Measurements from ENCODE around the gene TBX21. TPM values are rescaled to one million over a fixed set of nuclear protein-coding genes. Genes with fewer than 3 reads are reported as not detected.

TBX21 gene
- total and polyA plus RNA-seq, 9 of the 15 experiments (the other 6 are each of a cell fraction or from before 2014, with no cell fraction given), result 0.07 TPM; not detected in 8

DNA sequence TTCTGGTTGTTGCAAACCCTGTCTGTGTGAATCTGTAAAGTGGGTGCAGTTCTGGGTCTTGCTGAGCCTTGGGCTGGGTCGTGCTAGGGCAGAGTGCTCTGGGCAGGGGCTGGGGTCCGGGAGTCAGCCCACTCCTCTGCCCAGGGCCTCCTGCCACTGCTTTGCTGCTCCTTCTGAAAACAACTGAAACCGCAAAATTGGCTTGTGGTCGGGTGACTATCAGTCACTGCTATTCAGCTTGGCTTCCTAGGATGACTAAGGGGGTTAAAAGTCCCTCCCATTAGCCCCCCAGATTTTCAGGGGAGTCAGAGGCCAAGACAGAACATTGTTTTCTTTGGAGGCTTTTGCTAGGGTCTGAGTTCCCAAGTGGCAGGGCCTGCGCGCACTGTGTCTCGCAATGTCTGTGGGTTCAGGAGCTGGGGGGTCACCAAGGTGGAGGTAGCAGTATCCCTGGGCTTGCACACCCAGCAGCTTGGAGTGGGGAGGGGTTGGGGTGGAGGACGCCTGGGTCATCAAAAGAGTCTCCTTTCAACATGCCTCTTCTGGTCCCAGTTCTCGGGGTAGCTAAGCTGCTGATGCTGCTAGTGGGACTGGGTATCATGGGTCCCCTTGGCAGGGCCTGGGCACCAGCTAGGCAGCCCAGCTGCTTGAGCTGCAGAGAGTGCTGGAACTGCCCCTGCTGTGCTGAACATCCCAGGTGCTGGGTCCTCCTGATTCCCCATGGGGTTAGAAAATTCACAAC lies 13.5 kb upstream of the TBX21 start (continued):
- TF ChIP-seq CREB1 (IDR thresholded peaks at IDR 0.05) (no peak), CREB1 (CRISPR knock-in tag; IDR thresholded peaks at IDR 0.05) (no peak), ZBTB7A (IDR thresholded peaks at IDR 0.05; ENCODE audit: borderline replicate concordance, control insufficient read depth, low read depth, low read length) (peak; percentile 89), KDM1A (IDR thresholded peaks at IDR 0.05) (peak; percentile 73 to 78)

DNA sequence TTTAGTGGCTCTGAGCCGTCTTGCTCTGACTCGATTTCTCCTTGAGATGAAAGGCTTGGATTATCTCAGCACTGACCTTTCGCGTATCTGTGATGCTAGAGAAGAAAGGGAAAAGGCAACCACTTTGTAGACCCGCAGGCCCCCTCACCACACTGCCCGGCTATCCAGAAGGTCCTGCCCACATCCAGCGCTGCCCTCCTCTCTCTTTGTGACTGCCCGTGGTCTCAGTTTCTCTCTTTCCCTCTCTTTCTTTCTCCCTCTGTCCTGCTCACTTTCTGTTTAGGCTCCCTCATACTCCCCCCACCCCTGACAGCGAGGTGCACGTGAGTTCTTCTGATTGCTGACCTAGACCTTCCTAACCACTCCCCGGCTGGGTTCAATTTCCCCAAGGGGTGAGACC lies 12.8 kb upstream of the TBX21 start:
- ChIA-PET CTCF (ENCODE audit: low intra/inter-chr PET ratio) (no interaction called here), POLR2A (no interaction called here)
- BruUV-seq (replicated peaks), result no TSS peak
- no peak for DNase-seq (ENCODE audit: extremely low read depth in 1 of 4, low spot score in 3 of 4)
- no peak overlapping the region for H3K4me2 ChIP-seq (ENCODE audit: insufficient read depth, low read length)
- ATAC-seq, result no peak
- no peak overlapping the region for H3K9ac ChIP-seq (ENCODE audit: insufficient read depth in 1 of 2, low read depth in 2 of 2, low read length in 2 of 2)
- WGBS (ENCODE audit: insufficient coverage, low coverage, missing lambda C conversion rate), result 6% methylated on average over 11 of the region's 11 CpGs
- TF ChIP-seq, protein P1, sequence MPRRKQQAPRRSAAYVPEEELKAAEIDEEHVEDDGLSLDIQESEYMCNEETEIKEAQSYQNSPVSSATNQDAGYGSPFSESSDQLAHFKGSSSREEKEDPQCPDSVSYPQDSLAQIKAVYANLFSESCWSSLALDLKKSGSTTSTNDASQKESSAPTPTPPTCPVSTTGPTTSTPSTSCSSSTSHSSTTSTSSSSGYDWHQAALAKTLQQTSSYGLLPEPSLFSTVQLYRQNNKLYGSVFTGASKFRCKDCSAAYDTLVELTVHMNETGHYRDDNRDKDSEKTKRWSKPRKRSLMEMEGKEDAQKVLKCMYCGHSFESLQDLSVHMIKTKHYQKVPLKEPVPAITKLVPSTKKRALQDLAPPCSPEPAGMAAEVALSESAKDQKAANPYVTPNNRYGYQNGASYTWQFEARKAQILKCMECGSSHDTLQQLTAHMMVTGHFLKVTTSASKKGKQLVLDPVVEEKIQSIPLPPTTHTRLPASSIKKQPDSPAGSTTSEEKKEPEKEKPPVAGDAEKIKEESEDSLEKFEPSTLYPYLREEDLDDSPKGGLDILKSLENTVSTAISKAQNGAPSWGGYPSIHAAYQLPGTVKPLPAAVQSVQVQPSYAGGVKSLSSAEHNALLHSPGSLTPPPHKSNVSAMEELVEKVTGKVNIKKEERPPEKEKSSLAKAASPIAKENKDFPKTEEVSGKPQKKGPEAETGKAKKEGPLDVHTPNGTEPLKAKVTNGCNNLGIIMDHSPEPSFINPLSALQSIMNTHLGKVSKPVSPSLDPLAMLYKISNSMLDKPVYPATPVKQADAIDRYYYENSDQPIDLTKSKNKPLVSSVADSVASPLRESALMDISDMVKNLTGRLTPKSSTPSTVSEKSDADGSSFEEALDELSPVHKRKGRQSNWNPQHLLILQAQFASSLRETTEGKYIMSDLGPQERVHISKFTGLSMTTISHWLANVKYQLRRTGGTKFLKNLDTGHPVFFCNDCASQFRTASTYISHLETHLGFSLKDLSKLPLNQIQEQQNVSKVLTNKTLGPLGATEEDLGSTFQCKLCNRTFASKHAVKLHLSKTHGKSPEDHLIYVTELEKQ (CRISPR knock-in tag; IDR thresholded peaks at IDR 0.05), result no peak
- TF ChIP-seq LCOR (CRISPR knock-in tag; IDR thresholded peaks at IDR 0.05) (no peak), SLC30A9 (CRISPR knock-in tag; IDR thresholded peaks at IDR 0.05) (no peak), ZNF699 (CRISPR knock-in tag; IDR thresholded peaks at IDR 0.05; ENCODE audit: insufficient replicate concordance) (no peak)
- no peaks in the 10 kb centered on the region for H3K9me1 ChIP-seq (ENCODE audit: control insufficient read depth, insufficient read depth, low read length)
- H3K27ac ChIP-seq (ENCODE audit: extremely low read depth, low read depth, low read length), result no peak overlapping the region
- FAIRE-seq, result no peak
- no peaks in the 10 kb centered on the region for H3K79me2 ChIP-seq (ENCODE audit: control insufficient read depth, insufficient read depth, low read length)
- no peaks in the 10 kb centered on the region for H3K36me3 ChIP-seq (ENCODE audit: control insufficient read depth, insufficient read depth, low read length)
- H2AFZ ChIP-seq (ENCODE audit: low read depth, low read length), result no peak overlapping the region
- peaks cover 3% of the 10 kb centered on the region for H4K20me1 ChIP-seq (replicated peaks; ENCODE audit: control insufficient read depth, insufficient read depth, low read length)
- H3K9me3 ChIP-seq (replicated peaks; ENCODE audit: control insufficient read depth, insufficient read depth, low read depth, low read length), result no peaks in the 10 kb centered on the region
- in situ Hi-C loops (cut with MboI), result no loop called here
- intact Hi-C loops (cut with micrococcal nuclease), result no loop called here
- peaks cover 20 to 67% of the 10 kb centered on the region in 2 experiments; a peak in 4 of 5 replicates for H3K27me3 ChIP-seq (ENCODE audit: control insufficient read depth in 2 of 2, insufficient read depth in 2 of 2, low read length in 2 of 2)
- no peak overlapping the region for H3K4me3 ChIP-seq
- peaks cover 25 to 35% of the 10 kb centered on the region in 2 experiments for H3K4me1 ChIP-seq (replicated peaks in 1 of 2; ENCODE audit: control insufficient read depth in 2 of 2, insufficient read depth in 2 of 2, low read length in 2 of 2)

Data from K562 (cell line).